SK-N-SH treated with all-trans-retinoic acid at 6 μM for 48 hours (cell line): Measurements from ENCODE around the gene PARM1.

Experiments
- ATAC-seq: fragments of 200-7000 bp; cut with Tn5 transposase; 3 replicates; pipeline ENCODE4 v1.9.1; 2020; ENCODE audit warnings: mild to moderate bottlenecking, moderate library complexity
- BACH2 ChIP-seq: fragments of 250-450 bp; sonication (Bioruptor Pico); IDR thresholded peaks from 2 replicates; pipeline ENCODE4 v1.9.0; 2021; ENCODE audit warnings: mild to moderate bottlenecking, borderline replicate concordance
- CSDC2 ChIP-seq: fragments of 250-450 bp; sonication (Bioruptor Pico); IDR thresholded peaks from 2 replicates; pipeline ENCODE4 v1.5.0; 2020; ENCODE audit warnings: mild to moderate bottlenecking, moderate library complexity
- ESRRG ChIP-seq: fragments of 250-450 bp; sonication (Bioruptor Pico); IDR thresholded peaks from 2 replicates; pipeline ENCODE4 v1.6.1; 2021; ENCODE audit warnings: mild to moderate bottlenecking
- ISL1 ChIP-seq: fragments of 250-450 bp; sonication (Bioruptor Pico); IDR thresholded peaks from 2 replicates; pipeline ENCODE4 v2.1.2; 2022; ENCODE audit warnings: mild to moderate bottlenecking, moderate library complexity
- OSR1 ChIP-seq: fragments of 250-450 bp; sonication (Bioruptor Pico); IDR thresholded peaks from 2 replicates; pipeline ENCODE4 v1.8.0; 2022; ENCODE audit warnings: moderate library complexity, mild to moderate bottlenecking, inconsistent platforms
- PPARA ChIP-seq: fragments of 250-450 bp; sonication (Bioruptor Pico); IDR thresholded peaks from 2 replicates; pipeline ENCODE4 v1.5.0; 2020; ENCODE audit warnings: mild to moderate bottlenecking, borderline replicate concordance
- TCF4 ChIP-seq: fragments of 250-450 bp; sonication (Bioruptor Pico); IDR thresholded peaks from 2 replicates; pipeline ENCODE4 v1.8.0; 2021; ENCODE audit warnings: mild to moderate bottlenecking, moderate library complexity, borderline replicate concordance
- TOX ChIP-seq: fragments of 250-450 bp; sonication (Bioruptor Pico); IDR thresholded peaks from 2 replicates; pipeline ENCODE4 v1.8.0; 2021; ENCODE audit warnings: mild to moderate bottlenecking, moderate library complexity, borderline replicate concordance
- ZFP3 ChIP-seq: fragments of 250-450 bp; sonication (Bioruptor Pico); IDR thresholded peaks from 2 replicates; pipeline ENCODE4 v1.5.0; 2020; ENCODE audit warnings: mild to moderate bottlenecking, moderate library complexity
- ZNF565 ChIP-seq: fragments of 450-650 bp; formaldehyde crosslinking; conservative IDR thresholded peaks from 2 replicates; pipeline ENCODE4 v1.5.0; 2020; ENCODE audit warnings: low read depth, mild to moderate bottlenecking, moderate library complexity
- ZNF70 ChIP-seq: fragments of 450-650 bp; formaldehyde crosslinking; IDR thresholded peaks from 2 replicates; pipeline ENCODE4 v1.5.0; 2020; ENCODE audit warnings: mild to moderate bottlenecking, moderate library complexity
- ZNF8 ChIP-seq: fragments of 450-650 bp; formaldehyde crosslinking; IDR thresholded peaks from 2 replicates; pipeline ENCODE4 v1.5.0; 2020; ENCODE audit warnings: mild to moderate bottlenecking, moderate library complexity
- TF ChIP-seq, protein P1 (sequence below): fragments of 250-450 bp; sonication (Bioruptor Pico); IDR thresholded peaks from 2 replicates; pipeline ENCODE4 v1.5.1; 2020; ENCODE audit warnings: low read depth, mild to moderate bottlenecking, moderate library complexity
- TF ChIP-seq, protein P2 (sequence below): fragments of 250-450 bp; sonication (Bioruptor Pico); IDR thresholded peaks from 2 replicates; pipeline ENCODE4 v1.8.0; 2021; ENCODE audit warnings: low read depth, mild to moderate bottlenecking, moderate library complexity, borderline replicate concordance
- TF ChIP-seq, protein P3 (sequence below): fragments of 250-450 bp; sonication (Bioruptor Pico); IDR thresholded peaks from 2 replicates; pipeline ENCODE4 v1.8.0; 2020; ENCODE audit warnings: mild to moderate bottlenecking, moderate library complexity, borderline replicate concordance
- TF ChIP-seq, protein P4 (sequence below): fragments of 250-450 bp; sonication (Bioruptor Pico); IDR thresholded peaks from 2 replicates; pipeline ENCODE4 v1.5.1; 2021; ENCODE audit warnings: mild to moderate bottlenecking, moderate library complexity
- TF ChIP-seq, protein P5 (sequence below): fragments of 250-450 bp; sonication (Bioruptor Pico); IDR thresholded peaks from 2 replicates; pipeline ENCODE4 v1.5.0; 2020; ENCODE audit warnings: mild to moderate bottlenecking, moderate library complexity

The PARM1 gene

DNA sequence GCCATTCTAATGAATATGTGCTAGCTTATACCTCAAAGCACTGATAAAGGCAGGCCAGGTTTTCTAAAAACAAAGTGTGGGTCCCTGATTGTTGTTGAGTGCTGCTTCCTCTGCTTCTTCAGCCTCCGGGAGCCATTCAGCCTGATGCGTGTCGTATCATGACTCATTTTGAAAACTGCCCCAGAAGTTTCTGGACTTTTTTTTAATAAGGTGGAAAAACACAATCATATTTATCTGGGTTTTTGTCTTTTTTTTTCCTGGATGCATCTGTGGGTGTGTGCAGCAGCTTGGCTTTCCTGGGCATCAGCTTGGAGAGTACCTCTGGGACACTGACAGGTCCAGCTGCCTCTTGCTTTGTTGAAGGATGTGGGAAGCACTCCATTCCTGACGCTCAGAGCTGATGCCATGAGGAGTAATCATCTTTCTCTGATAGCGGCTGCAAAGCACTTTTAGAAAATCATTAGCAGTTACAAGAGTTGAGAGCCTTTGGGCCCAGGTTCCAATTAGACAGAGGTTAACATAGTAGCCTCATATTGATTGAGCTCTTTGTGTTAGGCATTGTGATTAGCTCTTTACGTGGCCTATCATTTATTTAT lies 66.9 kb downstream of the PARM1 start:
- no peak for ATAC-seq
- no peak for TF ChIP-seq ESRRG (CRISPR knock-in tag)
- TF ChIP-seq, protein P1, sequence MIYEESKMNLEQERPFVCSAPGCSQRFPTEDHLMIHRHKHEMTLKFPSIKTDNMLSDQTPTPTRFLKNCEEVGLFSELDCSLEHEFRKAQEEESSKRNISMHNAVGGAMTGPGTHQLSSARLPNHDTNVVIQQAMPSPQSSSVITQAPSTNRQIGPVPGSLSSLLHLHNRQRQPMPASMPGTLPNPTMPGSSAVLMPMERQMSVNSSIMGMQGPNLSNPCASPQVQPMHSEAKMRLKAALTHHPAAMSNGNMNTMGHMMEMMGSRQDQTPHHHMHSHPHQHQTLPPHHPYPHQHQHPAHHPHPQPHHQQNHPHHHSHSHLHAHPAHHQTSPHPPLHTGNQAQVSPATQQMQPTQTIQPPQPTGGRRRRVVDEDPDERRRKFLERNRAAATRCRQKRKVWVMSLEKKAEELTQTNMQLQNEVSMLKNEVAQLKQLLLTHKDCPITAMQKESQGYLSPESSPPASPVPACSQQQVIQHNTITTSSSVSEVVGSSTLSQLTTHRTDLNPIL (CRISPR knock-in tag) = no peak
- no peak for TF ChIP-seq ZFP3 (CRISPR knock-in tag)
- TF ChIP-seq TCF4 = no peak
- no peak for TF ChIP-seq TOX (CRISPR knock-in tag)
- TF ChIP-seq, protein P2, sequence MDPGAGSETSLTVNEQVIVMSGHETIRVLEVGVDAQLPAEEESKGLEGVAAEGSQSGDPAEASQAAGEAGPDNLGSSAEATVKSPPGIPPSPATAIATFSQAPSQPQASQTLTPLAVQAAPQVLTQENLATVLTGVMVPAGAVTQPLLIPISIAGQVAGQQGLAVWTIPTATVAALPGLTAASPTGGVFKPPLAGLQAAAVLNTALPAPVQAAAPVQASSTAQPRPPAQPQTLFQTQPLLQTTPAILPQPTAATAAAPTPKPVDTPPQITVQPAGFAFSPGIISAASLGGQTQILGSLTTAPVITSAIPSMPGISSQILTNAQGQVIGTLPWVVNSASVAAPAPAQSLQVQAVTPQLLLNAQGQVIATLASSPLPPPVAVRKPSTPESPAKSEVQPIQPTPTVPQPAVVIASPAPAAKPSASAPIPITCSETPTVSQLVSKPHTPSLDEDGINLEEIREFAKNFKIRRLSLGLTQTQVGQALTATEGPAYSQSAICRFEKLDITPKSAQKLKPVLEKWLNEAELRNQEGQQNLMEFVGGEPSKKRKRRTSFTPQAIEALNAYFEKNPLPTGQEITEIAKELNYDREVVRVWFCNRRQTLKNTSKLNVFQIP = no peak
- no peak for TF ChIP-seq ISL1
- TF ChIP-seq CSDC2 (CRISPR knock-in tag) = no peak
- no peak for TF ChIP-seq ZNF70 (CRISPR knock-in tag)
- TF ChIP-seq, protein P3, sequence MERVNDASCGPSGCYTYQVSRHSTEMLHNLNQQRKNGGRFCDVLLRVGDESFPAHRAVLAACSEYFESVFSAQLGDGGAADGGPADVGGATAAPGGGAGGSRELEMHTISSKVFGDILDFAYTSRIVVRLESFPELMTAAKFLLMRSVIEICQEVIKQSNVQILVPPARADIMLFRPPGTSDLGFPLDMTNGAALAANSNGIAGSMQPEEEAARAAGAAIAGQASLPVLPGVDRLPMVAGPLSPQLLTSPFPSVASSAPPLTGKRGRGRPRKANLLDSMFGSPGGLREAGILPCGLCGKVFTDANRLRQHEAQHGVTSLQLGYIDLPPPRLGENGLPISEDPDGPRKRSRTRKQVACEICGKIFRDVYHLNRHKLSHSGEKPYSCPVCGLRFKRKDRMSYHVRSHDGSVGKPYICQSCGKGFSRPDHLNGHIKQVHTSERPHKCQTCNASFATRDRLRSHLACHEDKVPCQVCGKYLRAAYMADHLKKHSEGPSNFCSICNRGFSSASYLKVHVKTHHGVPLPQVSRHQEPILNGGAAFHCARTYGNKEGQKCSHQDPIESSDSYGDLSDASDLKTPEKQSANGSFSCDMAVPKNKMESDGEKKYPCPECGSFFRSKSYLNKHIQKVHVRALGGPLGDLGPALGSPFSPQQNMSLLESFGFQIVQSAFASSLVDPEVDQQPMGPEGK = no peak
- TF ChIP-seq, protein P4, sequence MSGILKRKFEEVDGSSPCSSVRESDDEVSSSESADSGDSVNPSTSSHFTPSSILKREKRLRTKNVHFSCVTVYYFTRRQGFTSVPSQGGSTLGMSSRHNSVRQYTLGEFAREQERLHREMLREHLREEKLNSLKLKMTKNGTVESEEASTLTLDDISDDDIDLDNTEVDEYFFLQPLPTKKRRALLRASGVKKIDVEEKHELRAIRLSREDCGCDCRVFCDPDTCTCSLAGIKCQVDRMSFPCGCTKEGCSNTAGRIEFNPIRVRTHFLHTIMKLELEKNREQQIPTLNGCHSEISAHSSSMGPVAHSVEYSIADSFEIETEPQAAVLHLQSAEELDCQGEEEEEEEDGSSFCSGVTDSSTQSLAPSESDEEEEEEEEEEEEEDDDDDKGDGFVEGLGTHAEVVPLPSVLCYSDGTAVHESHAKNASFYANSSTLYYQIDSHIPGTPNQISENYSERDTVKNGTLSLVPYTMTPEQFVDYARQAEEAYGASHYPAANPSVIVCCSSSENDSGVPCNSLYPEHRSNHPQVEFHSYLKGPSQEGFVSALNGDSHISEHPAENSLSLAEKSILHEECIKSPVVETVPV (CRISPR knock-in tag) = no peak
- TF ChIP-seq BACH2 (CRISPR knock-in tag) = no peak

DNA sequence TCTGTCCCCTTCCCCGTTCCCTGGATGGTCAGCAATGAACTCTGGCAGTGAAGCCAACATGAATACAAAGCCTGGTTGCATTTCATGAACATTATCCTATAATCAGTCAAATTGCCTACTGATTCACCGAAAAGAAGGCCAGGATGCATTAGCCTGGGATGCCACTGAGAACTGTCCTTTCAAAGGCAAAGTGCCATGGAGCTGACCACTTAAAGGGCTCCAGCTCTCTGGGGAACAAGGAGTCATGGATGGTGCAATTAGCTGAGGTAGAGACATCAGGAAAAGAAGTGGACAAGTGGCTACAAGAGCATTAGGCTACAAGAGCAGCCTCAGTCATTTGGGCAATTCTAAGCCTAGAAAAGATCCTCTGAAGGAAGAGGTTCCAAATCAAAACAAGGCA lies 69.0 kb downstream of the PARM1 start:
- no peak for TF ChIP-seq ESRRG (CRISPR knock-in tag)
- no peak for TF ChIP-seq ISL1
- TF ChIP-seq PPARA (CRISPR knock-in tag) = no peak
- no peak for TF ChIP-seq ZFP3 (CRISPR knock-in tag)
- TF ChIP-seq ZNF8 (CRISPR knock-in tag) = no peak
- TF ChIP-seq BACH2 (CRISPR knock-in tag) = no peak
- TF ChIP-seq, protein P1 (CRISPR knock-in tag) = no peak
- TF ChIP-seq, protein P2 = no peak
- no peak for TF ChIP-seq ZNF70 (CRISPR knock-in tag)
- TF ChIP-seq, protein P3 = no peak
- TF ChIP-seq, protein P5, sequence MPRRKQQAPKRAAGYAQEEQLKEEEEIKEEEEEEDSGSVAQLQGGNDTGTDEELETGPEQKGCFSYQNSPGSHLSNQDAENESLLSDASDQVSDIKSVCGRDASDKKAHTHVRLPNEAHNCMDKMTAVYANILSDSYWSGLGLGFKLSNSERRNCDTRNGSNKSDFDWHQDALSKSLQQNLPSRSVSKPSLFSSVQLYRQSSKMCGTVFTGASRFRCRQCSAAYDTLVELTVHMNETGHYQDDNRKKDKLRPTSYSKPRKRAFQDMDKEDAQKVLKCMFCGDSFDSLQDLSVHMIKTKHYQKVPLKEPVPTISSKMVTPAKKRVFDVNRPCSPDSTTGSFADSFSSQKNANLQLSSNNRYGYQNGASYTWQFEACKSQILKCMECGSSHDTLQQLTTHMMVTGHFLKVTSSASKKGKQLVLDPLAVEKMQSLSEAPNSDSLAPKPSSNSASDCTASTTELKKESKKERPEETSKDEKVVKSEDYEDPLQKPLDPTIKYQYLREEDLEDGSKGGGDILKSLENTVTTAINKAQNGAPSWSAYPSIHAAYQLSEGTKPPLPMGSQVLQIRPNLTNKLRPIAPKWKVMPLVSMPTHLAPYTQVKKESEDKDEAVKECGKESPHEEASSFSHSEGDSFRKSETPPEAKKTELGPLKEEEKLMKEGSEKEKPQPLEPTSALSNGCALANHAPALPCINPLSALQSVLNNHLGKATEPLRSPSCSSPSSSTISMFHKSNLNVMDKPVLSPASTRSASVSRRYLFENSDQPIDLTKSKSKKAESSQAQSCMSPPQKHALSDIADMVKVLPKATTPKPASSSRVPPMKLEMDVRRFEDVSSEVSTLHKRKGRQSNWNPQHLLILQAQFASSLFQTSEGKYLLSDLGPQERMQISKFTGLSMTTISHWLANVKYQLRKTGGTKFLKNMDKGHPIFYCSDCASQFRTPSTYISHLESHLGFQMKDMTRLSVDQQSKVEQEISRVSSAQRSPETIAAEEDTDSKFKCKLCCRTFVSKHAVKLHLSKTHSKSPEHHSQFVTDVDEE (CRISPR knock-in tag) = no peak
- TF ChIP-seq, protein P4 (CRISPR knock-in tag) = no peak
- no peak for TF ChIP-seq ZNF565 (CRISPR knock-in tag)
- no peak for TF ChIP-seq OSR1 (CRISPR knock-in tag)
- no peak for TF ChIP-seq CSDC2 (CRISPR knock-in tag)
- no peak for ATAC-seq
